Measurements from ENCODE around the gene FABP3.

Gene FABP3

GRCh38 chr1:31397360-31398095, 24.7 kb upstream of the FABP3 start:
- Mint-ChIP-seq H3K27me3 (ENCODE audit: low read depth) (peaks cover 21% of the 10 kb centered on the region), H3K4me1 (no peaks in the 10 kb centered on the region), H3K36me3 (ENCODE audit: low read depth) (no peaks in the 10 kb centered on the region), H3K4me3 (no peak overlapping the region), H3K27ac (no peak overlapping the region), H3K9me3 (no peaks in the 10 kb centered on the region)
- TF ChIP-seq CTCF (IDR thresholded peaks at IDR 0.05; ENCODE audit: unreplicated experiment in 3 of 3) = no peak

GRCh38 chr1:31396633-31397351, 23.9 kb upstream of the FABP3 start:
- Mint-ChIP-seq H3K36me3 (ENCODE audit: low read depth) (no peaks in the 10 kb centered on the region), H3K27ac (no peak overlapping the region), H3K4me3 (no peak overlapping the region), H3K27me3 (ENCODE audit: low read depth) (peaks cover 20% of the 10 kb centered on the region), H3K4me1 (no peaks in the 10 kb centered on the region), H3K9me3 (no peaks in the 10 kb centered on the region)
- TF ChIP-seq CTCF (IDR thresholded peaks at IDR 0.05; ENCODE audit: unreplicated experiment in 3 of 3) = peak in 2 of 3 experiments; percentile 23 to 27

GRCh38 chr1:31394584-31395193, 21.8 kb upstream of the FABP3 start:
- H3K9me3 Mint-ChIP-seq = no peaks in the 10 kb centered on the region
- peak overlapping the region in 2 of 3 experiments; percentile 22 to 57 for H3K27ac Mint-ChIP-seq
- peaks cover 20% of the 10 kb centered on the region for H3K27me3 Mint-ChIP-seq (ENCODE audit: low read depth)
- peak overlapping the region; percentile 56 to 68 (median 60) for H3K4me3 Mint-ChIP-seq
- TF ChIP-seq CTCF (IDR thresholded peaks at IDR 0.05; ENCODE audit: unreplicated experiment in 3 of 3) = peak; percentile 86 to 95 (median 89)
- no peaks in the 10 kb centered on the region for H3K4me1 Mint-ChIP-seq
- no peaks in the 10 kb centered on the region for H3K36me3 Mint-ChIP-seq (ENCODE audit: low read depth)

GRCh38 chr1:31393463-31393862, 20.6 kb upstream of the FABP3 start:
- peaks cover 16% of the 10 kb centered on the region for H3K27me3 Mint-ChIP-seq (ENCODE audit: low read depth)
- H3K4me1 Mint-ChIP-seq = no peaks in the 10 kb centered on the region
- no peak for TF ChIP-seq CTCF (IDR thresholded peaks at IDR 0.05; ENCODE audit: unreplicated experiment in 3 of 3)
- no peaks in the 10 kb centered on the region for H3K9me3 Mint-ChIP-seq
- H3K4me3 Mint-ChIP-seq = no peak overlapping the region
- H3K36me3 Mint-ChIP-seq (ENCODE audit: low read depth) = no peaks in the 10 kb centered on the region
- H3K27ac Mint-ChIP-seq = no peak overlapping the region

GRCh38 chr1:31390071-31390470, 17.2 kb upstream of the FABP3 start:
- Mint-ChIP-seq H3K27me3 (ENCODE audit: low read depth) (peaks cover 9% of the 10 kb centered on the region), H3K4me1 (no peaks in the 10 kb centered on the region), H3K9me3 (no peaks in the 10 kb centered on the region), H3K4me3 (no peak overlapping the region), H3K36me3 (ENCODE audit: low read depth) (no peaks in the 10 kb centered on the region), H3K27ac (no peak overlapping the region)
- no peak for TF ChIP-seq CTCF (IDR thresholded peaks at IDR 0.05; ENCODE audit: unreplicated experiment in 3 of 3)

All from nephron (organoid).